Karpas-422 (cell line): ENCODE measurements around the gene RASEF. TPM values are rescaled to one million over a fixed set of nuclear protein-coding genes. Genes with fewer than 3 reads are reported as not detected.

Experiments used
- DNase-seq: peaks from one replicate; pipeline ENCODE4 v3.0.0-alpha.2; 2015
- H2AFZ ChIP-seq: fragments of 200-600 bp; sonication (generic); 2 replicates; pipeline ENCODE4 v1.6.1; 2014; ENCODE audit warnings: antibody characterized with exemption, low read length, mixed read lengths
- H3K27ac ChIP-seq: fragments of 200-600 bp; sonication (generic); 2 replicates; pipeline ENCODE4 v1.5.1; 2014; ENCODE audit warnings: mild to moderate bottlenecking, low read length, moderate library complexity
- H3K27me3 ChIP-seq: fragments of 200-600 bp; sonication (generic); 2 replicates; pipeline ENCODE4 v1.6.1; 2014; ENCODE audit warnings: low read length, mixed read lengths
- H3K36me3 ChIP-seq: fragments of 200-600 bp; sonication (generic); 2 replicates; pipeline ENCODE4 v1.6.1; 2014; ENCODE audit warnings: low read length, mixed read lengths; ENCODE audit not compliant: insufficient read depth
- H3K4me1 ChIP-seq: fragments of 200-600 bp; sonication (generic); 2 replicates; pipeline ENCODE4 v1.6.1; 2014; ENCODE audit warnings: mild to moderate bottlenecking, low read length, mixed read lengths
- H3K4me2 ChIP-seq: fragments of 200-600 bp; sonication (generic); 2 replicates; pipeline ENCODE4 v1.6.1; 2014; ENCODE audit warnings: low read length, low read depth, mild to moderate bottlenecking; ENCODE audit not compliant: poor library complexity, severe bottlenecking
- H3K4me3 ChIP-seq: fragments of 200-600 bp; sonication (generic); 2 replicates; pipeline ENCODE4 v1.5.1; 2014; ENCODE audit warnings: mild to moderate bottlenecking, antibody characterized with exemption, low read length, mixed read lengths
- H3K79me2 ChIP-seq: fragments of 200-600 bp; sonication (generic); 2 replicates; pipeline ENCODE4 v1.6.1; 2014; ENCODE audit warnings: mild to moderate bottlenecking, low read length, mixed read lengths
- H3K9ac ChIP-seq: fragments of 200-600 bp; sonication (generic); 2 replicates; pipeline ENCODE4 v1.6.0; 2014; ENCODE audit warnings: low read length
- H3K9me2 ChIP-seq: fragments of 200-600 bp; sonication (generic), shearing (Covaris generic); replicated peaks from 2 replicates; pipeline ENCODE4 v1.6.0; 2014; ENCODE audit warnings: mild to moderate bottlenecking, low read length, moderate library complexity; ENCODE audit not compliant: insufficient read depth
- H3K9me3 ChIP-seq: fragments of 300-700, 200-600 bp; sonication (generic); 2 replicates; pipeline ENCODE4 v1.6.1; 2014; ENCODE audit warnings: low read length, mixed read lengths
- H4K20me1 ChIP-seq: fragments of 200-600 bp; sonication (generic); 2 replicates; pipeline ENCODE4 v1.6.1; 2014; ENCODE audit warnings: mild to moderate bottlenecking, antibody characterized with exemption, low read length, low read depth; ENCODE audit not compliant: insufficient read depth
- total RNA-seq: library from RNA; depleted of rRNA; stranded (reverse); fragments of >200 nt; shearing (Covaris generic); gene quantifications from 2 replicates; pipeline ENCODE4 v1.2.3, GENCODE V29; 2014; ENCODE audit warnings: low replicate concordance

The RASEF gene
- total RNA-seq, 1 experiment from 2014 or later: 0.15 TPM

DNA sequence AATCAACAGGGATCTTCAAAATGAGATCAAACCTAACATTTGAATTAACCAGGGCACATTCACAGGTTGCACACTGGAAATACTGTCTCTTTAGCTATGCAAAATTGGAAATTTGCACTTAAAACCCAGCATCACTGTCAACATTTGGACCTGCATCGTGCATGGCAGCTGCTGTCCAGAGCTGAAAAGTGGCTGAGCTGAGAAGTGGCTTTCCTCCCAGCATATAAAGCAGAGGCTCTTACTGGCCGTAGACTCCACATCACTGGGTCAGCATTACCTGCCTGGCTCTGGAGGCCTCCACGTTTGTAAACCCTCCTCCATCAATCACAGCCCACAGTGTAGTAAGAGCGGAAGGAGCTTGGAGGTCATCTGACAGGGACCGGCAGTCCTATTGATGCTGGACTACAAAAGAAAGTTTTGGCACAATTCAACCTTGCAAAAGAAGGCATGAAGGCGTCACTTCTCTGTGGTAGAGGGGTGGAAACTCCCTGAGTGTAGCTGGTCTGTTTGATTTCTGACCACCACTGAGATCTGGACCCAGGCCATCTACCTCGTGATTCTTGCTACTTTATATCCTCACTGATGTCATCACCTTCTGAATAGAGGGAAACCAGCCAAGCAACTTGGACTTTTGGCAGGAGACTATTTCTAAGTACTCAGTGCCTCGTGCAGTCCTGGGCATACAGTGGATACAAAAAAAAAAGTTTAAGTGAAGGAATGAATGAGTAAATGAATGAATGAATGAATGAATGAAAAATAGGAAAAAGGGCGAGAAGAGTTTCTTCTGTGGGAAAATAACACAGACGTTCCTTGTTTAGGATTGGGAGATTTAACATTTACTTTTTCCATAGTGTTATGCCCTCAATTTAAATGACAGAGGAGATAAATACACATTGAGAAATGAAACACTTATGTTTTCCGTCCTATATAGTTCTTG lies 14.8 kb downstream of the RASEF start:
- Histone ChIP-seq H3K36me3 (no peaks in the 10 kb centered on the region), H3K27ac (no peak overlapping the region), H3K4me1 (peaks cover 10% of the 10 kb centered on the region), H3K9ac (no peak overlapping the region), H3K27me3 (no peaks in the 10 kb centered on the region), H2AFZ (no peak overlapping the region), H4K20me1 (no peaks in the 10 kb centered on the region), H3K4me2 (no peak overlapping the region), H3K9me2 (no peaks in the 10 kb centered on the region), H3K9me3 (no peaks in the 10 kb centered on the region), H3K79me2 (no peaks in the 10 kb centered on the region), H3K4me3 (no peak overlapping the region)
- no peak for DNase-seq

DNA sequence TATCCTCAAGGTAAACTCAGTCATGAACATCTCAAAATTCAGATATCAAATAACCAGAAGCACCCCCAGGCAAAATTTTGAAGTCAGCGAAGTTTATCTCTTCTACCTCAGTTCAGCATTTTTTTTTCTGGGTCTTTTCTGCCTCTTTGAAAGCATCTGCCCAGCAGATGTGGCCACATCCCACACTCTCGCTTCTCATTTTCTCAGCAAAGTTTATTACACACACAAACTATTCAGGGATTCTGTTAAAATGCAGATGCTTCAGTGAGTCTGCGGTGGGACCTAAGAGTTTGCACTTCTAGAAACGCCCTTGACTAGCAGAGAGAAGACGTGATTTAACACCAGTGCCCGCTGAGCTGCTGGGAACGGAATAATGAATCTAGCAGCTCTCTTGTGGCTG lies 19.3 kb downstream of the RASEF start:
- Histone ChIP-seq H2AFZ (no peak overlapping the region), H3K79me2 (no peaks in the 10 kb centered on the region), H3K9me2 (no peaks in the 10 kb centered on the region), H3K9me3 (no peaks in the 10 kb centered on the region), H4K20me1 (no peaks in the 10 kb centered on the region), H3K4me2 (no peak overlapping the region), H3K4me3 (no peak overlapping the region), H3K4me1 (peaks cover 13% of the 10 kb centered on the region), H3K36me3 (no peaks in the 10 kb centered on the region), H3K9ac (no peak overlapping the region), H3K27ac (no peak overlapping the region), H3K27me3 (no peaks in the 10 kb centered on the region)
- DNase-seq: no peak

DNA sequence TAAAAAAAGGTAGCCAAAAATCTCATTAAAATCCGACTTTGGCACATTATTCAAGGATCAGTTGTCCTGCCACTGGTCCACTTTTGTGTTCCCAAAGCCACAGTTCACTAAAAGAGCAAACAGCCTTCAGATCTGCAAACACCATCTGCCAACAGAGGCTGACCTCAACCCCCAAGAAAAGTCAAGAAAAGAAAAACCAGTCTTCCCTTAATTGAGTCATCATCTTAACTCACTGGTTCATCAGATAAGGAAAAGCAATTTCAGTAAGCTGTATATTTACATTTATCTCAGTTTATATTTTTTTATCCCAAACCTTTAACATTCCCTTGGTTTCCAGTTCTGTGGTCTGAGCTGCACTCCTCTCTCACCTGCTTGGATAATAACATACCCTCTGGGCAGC lies 21.2 kb downstream of the RASEF start:
- Histone ChIP-seq H2AFZ (no peak overlapping the region), H3K9me3 (no peaks in the 10 kb centered on the region), H3K4me2 (no peak overlapping the region), H4K20me1 (no peaks in the 10 kb centered on the region), H3K9ac (no peak overlapping the region), H3K4me3 (no peak overlapping the region), H3K79me2 (no peaks in the 10 kb centered on the region), H3K27me3 (no peaks in the 10 kb centered on the region), H3K9me2 (no peaks in the 10 kb centered on the region), H3K27ac (no peak overlapping the region), H3K36me3 (no peaks in the 10 kb centered on the region), H3K4me1 (peaks cover 13% of the 10 kb centered on the region)
- DNase-seq: peak; percentile 6

DNA sequence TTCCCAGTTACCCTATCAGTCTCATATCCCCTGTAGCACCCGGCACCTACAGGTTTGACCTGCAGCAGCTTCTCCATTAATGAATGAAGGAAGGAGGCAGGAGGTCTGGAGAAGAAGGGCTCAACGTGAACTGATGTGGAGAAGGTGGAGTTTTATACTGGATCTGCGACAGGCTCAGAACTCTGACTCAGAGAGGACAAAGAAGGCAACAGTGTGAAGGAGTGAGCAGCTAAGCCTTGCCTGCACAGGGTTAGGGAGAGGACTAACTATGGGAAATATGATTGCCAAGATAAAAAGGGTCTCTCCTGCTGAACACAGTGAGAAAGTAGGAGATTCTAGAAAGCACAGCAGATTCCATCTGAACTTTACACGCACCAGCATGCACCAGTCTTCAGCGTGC lies 23.6 kb downstream of the RASEF start:
- H3K27me3 ChIP-seq: no peaks in the 10 kb centered on the region
- no peak for DNase-seq
- H3K36me3 ChIP-seq: no peaks in the 10 kb centered on the region
- H4K20me1 ChIP-seq: no peaks in the 10 kb centered on the region
- H3K9ac ChIP-seq: no peak overlapping the region
- no peaks in the 10 kb centered on the region for H3K9me3 ChIP-seq
- no peak overlapping the region for H2AFZ ChIP-seq
- H3K9me2 ChIP-seq: no peaks in the 10 kb centered on the region
- no peak overlapping the region for H3K4me3 ChIP-seq
- no peak overlapping the region for H3K27ac ChIP-seq
- no peaks in the 10 kb centered on the region for H3K79me2 ChIP-seq
- peaks cover 13% of the 10 kb centered on the region for H3K4me1 ChIP-seq
- H3K4me2 ChIP-seq: no peak overlapping the region

DNA sequence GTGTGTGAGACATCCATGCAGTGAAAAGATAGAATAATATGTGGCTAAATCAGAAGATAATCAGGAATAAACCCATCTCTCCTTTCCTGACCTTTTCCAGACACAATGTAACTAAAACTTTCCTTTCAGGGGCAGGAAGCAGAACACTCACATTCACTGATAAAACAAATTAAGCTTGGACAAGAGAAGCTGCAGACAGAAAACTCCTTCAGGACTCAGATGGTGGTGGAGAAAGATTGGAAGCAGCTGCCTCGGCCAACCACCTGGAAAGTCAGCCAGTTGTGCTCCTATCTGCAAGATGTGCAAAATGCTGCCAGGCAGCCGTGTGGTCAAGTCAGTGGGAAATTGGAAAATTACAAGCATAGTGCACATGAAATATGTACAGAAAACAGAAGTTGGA lies 26.9 kb downstream of the RASEF start:
- Histone ChIP-seq H3K4me2 (no peak overlapping the region), H3K79me2 (no peaks in the 10 kb centered on the region), H3K27me3 (no peaks in the 10 kb centered on the region), H3K9ac (no peak overlapping the region), H3K27ac (no peak overlapping the region), H3K4me3 (no peak overlapping the region), H4K20me1 (no peaks in the 10 kb centered on the region), H3K36me3 (no peaks in the 10 kb centered on the region), H2AFZ (no peak overlapping the region), H3K4me1 (no peaks in the 10 kb centered on the region), H3K9me3 (no peaks in the 10 kb centered on the region), H3K9me2 (no peaks in the 10 kb centered on the region)
- DNase-seq: no peak

DNA sequence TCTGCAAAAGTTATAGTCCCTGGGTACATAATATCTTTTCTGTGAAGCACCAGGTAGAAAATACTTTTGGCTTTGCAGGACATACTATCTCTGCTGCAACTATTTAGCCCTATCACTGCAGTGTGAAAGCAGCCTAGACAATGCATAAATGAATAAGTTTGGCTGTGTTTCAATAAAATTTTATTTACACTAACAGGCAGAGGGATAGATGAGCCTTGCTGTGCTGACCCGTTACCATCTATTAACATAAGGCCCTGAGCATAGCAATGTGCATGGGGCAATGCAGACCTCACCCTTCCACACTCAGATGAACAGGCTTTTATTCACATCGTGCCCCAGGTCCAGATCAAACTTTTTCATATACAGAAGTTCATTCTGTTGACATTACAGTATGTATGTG lies 27.8 kb downstream of the RASEF start:
- Histone ChIP-seq H4K20me1 (no peaks in the 10 kb centered on the region), H3K4me3 (no peak overlapping the region), H2AFZ (no peak overlapping the region), H3K4me1 (no peaks in the 10 kb centered on the region), H3K4me2 (no peak overlapping the region), H3K36me3 (no peaks in the 10 kb centered on the region), H3K27ac (no peak overlapping the region), H3K9me2 (no peaks in the 10 kb centered on the region), H3K9ac (no peak overlapping the region), H3K27me3 (no peaks in the 10 kb centered on the region), H3K79me2 (no peaks in the 10 kb centered on the region), H3K9me3 (no peaks in the 10 kb centered on the region)
- DNase-seq: no peak

DNA sequence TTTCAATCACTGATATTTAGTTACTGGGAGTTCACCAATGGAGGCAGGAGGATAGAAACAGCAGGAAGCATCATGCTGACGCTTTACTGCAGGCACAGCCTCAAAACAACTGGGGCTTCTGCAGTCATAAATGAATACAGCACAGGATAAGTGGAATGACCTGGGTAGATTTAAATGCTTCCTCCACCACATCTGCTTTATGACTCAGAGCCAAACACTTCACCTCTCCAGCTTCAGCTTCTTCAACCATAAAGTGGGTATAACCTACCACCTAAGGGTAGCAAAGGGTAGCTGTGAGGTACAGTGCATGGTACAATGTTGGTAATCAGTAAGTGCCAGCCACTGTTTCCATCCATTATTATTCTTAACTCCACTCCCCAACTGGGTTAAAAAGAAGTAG lies 28.4 kb downstream of the RASEF start:
- no peaks in the 10 kb centered on the region for H3K79me2 ChIP-seq
- no peak overlapping the region for H3K27ac ChIP-seq
- no peak overlapping the region for H3K4me2 ChIP-seq
- H3K9me2 ChIP-seq: no peaks in the 10 kb centered on the region
- H3K27me3 ChIP-seq: no peaks in the 10 kb centered on the region
- H3K36me3 ChIP-seq: no peaks in the 10 kb centered on the region
- no peaks in the 10 kb centered on the region for H3K4me1 ChIP-seq
- H3K9me3 ChIP-seq: no peaks in the 10 kb centered on the region
- H2AFZ ChIP-seq: no peak overlapping the region
- no peak for DNase-seq
- no peak overlapping the region for H3K4me3 ChIP-seq
- H3K9ac ChIP-seq: no peak overlapping the region
- H4K20me1 ChIP-seq: no peaks in the 10 kb centered on the region

DNA sequence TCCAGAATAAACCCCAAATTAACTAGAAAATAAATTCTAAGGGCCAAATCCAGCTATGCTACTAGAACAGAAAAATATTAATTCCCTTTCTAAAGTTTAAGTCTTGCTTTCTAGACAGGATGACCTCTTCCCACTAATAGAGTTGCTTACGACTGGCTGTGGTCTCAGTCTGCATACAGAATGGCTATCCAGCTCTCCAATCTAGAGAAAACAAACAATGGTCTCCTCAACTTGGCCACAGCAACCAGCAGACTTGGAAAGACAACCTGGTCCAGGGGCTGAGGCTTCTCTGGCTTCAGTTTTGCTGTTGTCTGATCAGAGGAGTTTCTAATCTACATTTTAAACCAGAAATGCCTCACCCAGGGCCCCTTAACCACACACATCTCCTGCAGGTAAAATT lies 28.9 kb downstream of the RASEF start:
- Histone ChIP-seq H3K27me3 (no peaks in the 10 kb centered on the region), H3K9me2 (no peaks in the 10 kb centered on the region), H3K4me3 (no peak overlapping the region), H3K4me2 (no peak overlapping the region), H3K79me2 (no peaks in the 10 kb centered on the region), H3K9ac (no peak overlapping the region), H3K4me1 (no peaks in the 10 kb centered on the region), H2AFZ (no peak overlapping the region), H3K36me3 (no peaks in the 10 kb centered on the region), H3K27ac (no peak overlapping the region), H3K9me3 (no peaks in the 10 kb centered on the region), H4K20me1 (no peaks in the 10 kb centered on the region)
- DNase-seq: no peak
